NCI-H1436 treated with DMSO at 0.1 percent for 48 hours (cell line): Measurements from ENCODE around the gene GALK1.
"Not testable (repeated sequence)": the region's sequence is repeated elsewhere in the genome, so short reads cannot be mapped to it uniquely, and the experiment has no call there.

Experiments
- DNase-seq: peaks from one replicate; lab custom pipeline; 2025; lab: John Stamatoyannopoulos, UW

Gene GALK1

DNA sequence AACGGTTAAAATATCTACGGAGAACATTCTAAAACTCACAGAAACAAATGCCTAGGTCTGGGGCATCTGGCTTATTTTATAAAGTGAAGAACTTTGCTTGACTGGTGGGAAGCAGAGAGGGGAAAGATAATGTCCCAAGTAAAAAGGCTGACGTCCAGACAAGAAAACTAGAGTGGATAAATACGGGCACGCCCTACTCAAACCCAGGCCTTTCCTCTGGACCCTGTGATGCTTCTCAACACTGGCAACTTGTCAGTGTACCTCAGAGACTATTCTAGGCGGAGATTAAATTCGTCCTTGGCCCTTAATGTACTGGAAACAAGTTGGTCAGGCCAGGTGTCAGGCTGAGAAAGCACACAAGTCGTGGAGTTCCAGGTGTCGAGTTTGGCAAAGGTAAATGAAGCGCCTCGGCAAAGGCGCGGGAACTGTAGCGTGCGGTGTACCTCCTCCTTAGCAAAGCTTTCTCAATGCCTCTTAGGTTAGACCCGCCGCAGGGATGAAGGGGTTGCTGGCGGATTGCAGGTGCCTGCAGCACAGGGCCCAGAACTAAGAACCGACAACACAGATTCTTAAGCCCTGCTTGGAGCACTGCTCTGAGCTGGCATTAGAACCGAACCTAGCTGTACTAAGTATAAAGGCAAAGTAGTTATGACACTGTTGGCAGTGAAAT is 18.9 kb upstream of the GALK1 start:
- DNase-seq: no peak

- no peak for DNase-seq
These were observed 18.2 kb upstream of the GALK1 start for GRCh38 chr17:75783069-75783783.

GRCh38 chr17:75779987-75780889 is 15.2 kb upstream of the GALK1 start:
- DNase-seq: no peak

- peak; percentile 100 for DNase-seq
These were observed 14.4 kb upstream of the GALK1 start for GRCh38 chr17:75779250-75779986.

- DNase-seq: no peak
These were observed 13.9 kb upstream of the GALK1 start for GRCh38 chr17:75778861-75779249.

- DNase-seq: not testable (repeated sequence)
These were observed 13.3 kb upstream of the GALK1 start for GRCh38 chr17:75778066-75778860.

DNA sequence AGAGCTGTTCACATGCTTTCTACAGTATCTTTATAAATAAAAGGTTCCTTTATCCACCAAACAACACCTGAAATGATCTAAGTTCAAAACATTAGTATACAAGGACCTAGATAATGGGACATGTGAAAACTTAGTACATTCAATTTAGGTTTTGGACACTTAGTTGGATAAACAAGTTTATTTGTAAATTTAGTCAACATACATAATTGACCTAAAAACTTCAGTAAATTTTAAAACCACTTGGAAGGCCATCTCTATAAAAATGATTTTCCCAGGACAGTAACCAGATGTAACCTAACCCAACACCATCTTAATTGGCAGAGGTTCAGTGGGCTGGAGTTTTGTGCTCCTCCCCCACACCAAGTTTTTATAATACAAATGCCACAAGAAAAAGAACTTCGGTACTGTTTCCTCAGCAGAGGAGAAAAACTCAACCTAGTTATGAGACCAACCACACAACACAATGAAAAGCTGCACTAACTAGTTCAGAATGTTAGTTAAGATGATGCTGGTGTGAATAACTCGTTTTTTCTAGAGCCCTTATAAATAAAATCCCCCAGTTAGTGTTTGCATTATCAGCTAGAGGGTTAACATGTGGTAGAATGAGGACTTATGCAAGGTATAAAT is 12.4 kb upstream of the GALK1 start:
- no peak for DNase-seq

DNA sequence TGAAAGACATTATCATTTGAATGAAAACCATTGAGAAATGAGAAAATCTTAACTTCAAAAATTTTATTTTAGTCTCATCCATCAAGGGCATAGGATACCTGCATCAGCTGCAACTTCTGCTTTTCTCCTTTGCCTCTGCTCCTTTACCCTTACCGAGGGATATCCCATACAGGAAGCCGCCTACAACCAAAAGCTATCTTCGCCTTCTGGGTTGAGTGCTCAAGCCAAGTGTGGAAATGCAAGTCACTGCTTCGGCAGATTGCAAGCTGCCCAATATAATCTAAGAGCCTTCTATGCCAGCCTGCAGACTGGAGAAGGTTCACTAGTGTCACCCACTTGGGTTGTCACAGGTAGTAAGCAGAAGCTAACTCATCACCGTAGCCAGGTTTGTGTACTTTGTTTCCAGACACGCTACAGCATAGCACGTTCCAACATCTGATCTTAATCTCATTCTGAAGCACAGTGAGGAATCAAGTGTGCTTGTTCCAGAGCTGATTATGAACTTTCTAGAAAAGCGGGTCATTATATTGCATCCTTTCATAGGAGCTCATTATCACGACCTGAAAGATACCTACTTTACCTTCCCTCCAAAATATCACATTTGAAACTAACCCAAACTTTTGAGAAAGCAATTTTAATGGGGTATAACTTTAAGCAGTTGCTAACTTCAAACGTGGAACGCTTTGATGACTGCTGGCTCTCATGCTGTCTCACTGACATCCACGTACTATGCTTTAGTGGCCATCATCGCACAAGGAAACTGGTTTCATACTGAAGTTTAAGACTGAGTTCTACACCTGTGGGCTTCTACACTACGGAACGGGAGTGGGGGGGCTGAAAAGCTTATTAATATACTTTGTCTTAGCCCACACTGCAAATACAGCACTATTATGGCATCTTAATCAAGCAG is 11.6 kb upstream of the GALK1 start:
- DNase-seq: no peak

DNA sequence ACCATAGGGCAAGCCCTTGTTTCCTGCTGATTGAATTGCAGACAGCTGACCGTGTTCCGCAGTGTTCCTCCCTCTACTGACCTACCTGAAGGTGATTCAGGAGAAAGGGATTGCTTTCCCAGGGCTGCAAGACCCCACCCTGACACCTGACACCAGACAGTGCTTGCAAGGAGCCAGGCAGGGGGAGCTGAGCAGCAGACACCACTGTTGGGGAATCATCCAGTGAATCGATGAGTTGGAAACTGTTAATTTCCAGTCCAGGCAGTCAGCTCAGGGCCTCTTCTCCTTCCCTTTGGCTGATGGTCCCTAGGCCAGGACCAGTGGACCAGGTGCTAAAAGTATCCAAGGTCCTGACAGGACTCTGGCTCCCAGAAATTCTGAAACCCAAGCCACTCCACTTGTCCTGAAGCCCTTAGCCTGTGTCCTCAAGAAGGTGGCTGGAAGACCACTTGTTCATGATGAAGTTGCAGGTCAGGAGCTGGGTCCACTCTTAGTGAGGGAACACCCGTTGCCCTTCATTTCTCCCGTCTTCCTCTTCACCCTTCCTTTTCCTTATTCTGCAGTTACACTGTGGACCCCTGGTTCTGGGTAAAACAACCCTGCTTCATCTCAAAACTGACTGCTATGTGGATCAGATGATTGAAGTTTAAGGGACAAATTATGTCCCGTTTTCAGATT is 10.1 kb upstream of the GALK1 start:
- DNase-seq: no peak

- no peak for DNase-seq
These were observed 9.5 kb upstream of the GALK1 start for GRCh38 chr17:75774471-75774990.

- no peak for DNase-seq
These were observed 8.9 kb upstream of the GALK1 start for GRCh38 chr17:75773808-75774470.

DNA sequence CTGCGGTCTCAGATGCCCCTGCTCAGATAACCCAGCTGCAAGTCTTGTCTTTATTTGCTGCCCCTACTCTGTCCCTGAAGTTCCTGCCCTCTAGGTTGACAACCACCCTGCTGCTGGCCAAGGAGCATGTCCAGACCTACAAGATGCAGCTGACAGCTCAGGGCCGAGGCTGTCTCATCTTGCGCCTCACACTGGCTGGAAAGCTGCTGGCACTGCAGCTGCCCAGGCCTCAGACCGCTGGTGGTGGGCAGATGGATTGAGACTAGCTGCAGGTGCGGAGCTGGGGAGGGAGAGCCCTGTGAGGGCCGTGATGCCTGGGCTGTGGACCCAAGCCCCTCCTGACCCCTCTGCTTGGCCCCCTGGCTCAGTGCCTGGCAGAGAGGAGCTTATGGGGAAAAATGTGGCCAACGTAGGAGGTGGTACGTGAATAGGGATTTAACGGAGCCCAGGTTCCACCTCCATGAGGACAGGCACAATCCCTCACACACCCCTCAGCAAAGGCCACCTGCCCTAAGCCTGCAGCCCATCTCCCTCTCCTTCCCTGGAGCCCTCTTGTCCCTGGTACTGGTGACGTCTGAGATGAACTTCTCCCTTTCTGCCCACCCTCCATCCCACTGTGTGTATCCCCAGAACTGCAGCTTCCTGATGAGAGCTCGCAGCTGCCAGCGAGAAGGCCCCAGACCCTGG is 8.3 kb upstream of the GALK1 start:
- no peak for DNase-seq

GRCh38 chr17:75771334-75772281 is 6.6 kb upstream of the GALK1 start:
- DNase-seq: no peak

DNA sequence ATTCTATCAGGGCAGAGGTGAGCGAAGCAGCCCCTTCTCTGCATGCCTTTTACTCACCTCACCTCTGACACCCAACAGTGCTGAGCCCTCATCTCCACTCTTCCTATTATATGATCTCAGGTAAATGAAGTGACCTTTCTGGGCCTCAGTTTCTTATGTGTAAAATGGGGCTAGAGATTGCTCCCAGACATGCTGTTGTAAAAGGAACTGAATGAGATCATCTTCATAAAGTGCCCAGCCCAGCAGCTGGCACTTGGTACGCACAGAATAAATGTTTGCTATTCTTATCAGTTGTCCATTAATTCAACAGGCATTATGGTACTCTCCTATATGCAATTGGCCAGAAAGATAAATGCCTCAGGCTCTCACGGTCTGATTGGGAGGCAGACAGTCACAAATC is 4.5 kb upstream of the GALK1 start:
- DNase-seq: no peak

GRCh38 chr17:75767881-75768280 is 2.9 kb upstream of the GALK1 start:
- DNase-seq: no peak

GRCh38 chr17:75765981-75766380 is 989 bp upstream of the GALK1 start:
- DNase-seq: no peak

- no peak for DNase-seq
These were observed 628 bp downstream of the GALK1 start for GRCh38 chr17:75764417-75764710.
